Panc1 (cell line): ENCODE data around the gene WDR1. TPM values are rescaled to one million over a fixed set of nuclear protein-coding genes. Genes with fewer than 3 reads are reported as not detected.

ENCODE experiments used
- ATAC-seq: fragments of 200-7000 bp; cut with Tn5 transposase; 2 replicates; pipeline ENCODE4 v1.9.1; 2020; ENCODE audit warnings: mild to moderate bottlenecking, moderate library complexity
- BruUV-seq: library from RNA; stranded (reverse); fragments of 400-500 nt; replicated peaks from 2 replicates; lab custom pipeline; 2021; lab: Mats Ljungman, UMichigan
- CTCF ChIA-PET: fragments of 300-600 bp; sonication (Branson Sonifier 250); formaldehyde crosslinking; loops from one replicate; lab custom pipeline; 2022; ENCODE audit warnings: antibody characterized with exemption; lab: Charles Lee
- POLR2A ChIA-PET: fragments of 300-600 bp; sonication (Branson Sonifier 250); formaldehyde crosslinking; loops from one replicate; lab custom pipeline; 2022; ENCODE audit warnings: antibody characterized with exemption; lab: Charles Lee
- DNase-seq: peaks from one replicate; pipeline ENCODE4 v3.0.0-alpha.2; 2010; ENCODE audit warnings: low read depth, low spot score
- H3K27ac ChIP-seq: 2 replicates; pipeline ENCODE4 v1.5.1; 2011; ENCODE audit warnings: mild to moderate bottlenecking, low read length, inconsistent platforms
- H3K27me3 ChIP-seq: fragments of 200-500 bp; sonication (Bioruptor generic); 2 replicates; pipeline ENCODE4 v1.6.0; 2014; ENCODE audit warnings: low read length, inconsistent platforms; ENCODE audit not compliant: control insufficient read depth, insufficient read depth
- H3K36me3 ChIP-seq: fragments of 200-500 bp; sonication (Bioruptor generic); 2 replicates; pipeline ENCODE4 v1.5.1; 2014; ENCODE audit warnings: inconsistent platforms, mild to moderate bottlenecking, low read length, moderate library complexity; ENCODE audit not compliant: control insufficient read depth, insufficient read depth
- H3K4me1 ChIP-seq: 2 replicates; pipeline ENCODE4 v1.5.1; 2011; ENCODE audit warnings: inconsistent platforms, mild to moderate bottlenecking, low read length, moderate library complexity; ENCODE audit not compliant: control insufficient read depth, insufficient read depth
- H3K4me3 ChIP-seq, 2 experiments: 2 replicates each; pipeline ENCODE4 v1.5.1; 2011 to 2012; ENCODE audit warnings: low read depth in 2 of 2, low read length in 2 of 2, mild to moderate bottlenecking in 2 of 2, inconsistent platforms in 1 of 2, moderate library complexity in 1 of 2
- H3K9me3 ChIP-seq: fragments of 200-500 bp; sonication (Bioruptor generic); 2 replicates; pipeline ENCODE4 v1.5.1; 2014; ENCODE audit warnings: low read depth, mild to moderate bottlenecking, inconsistent platforms, low read length, moderate library complexity; ENCODE audit not compliant: control insufficient read depth, insufficient read depth
- POLR2AphosphoS5 ChIP-seq: IDR thresholded peaks from 2 replicates; pipeline ENCODE4 v1.6.1; 2012; ENCODE audit warnings: mild to moderate bottlenecking, low read depth, low read length, moderate library complexity
- REST ChIP-seq, 2 experiments: IDR thresholded peaks; 2 replicates each; pipeline ENCODE4 v1.6.1; 2011 to 2012; ENCODE audit warnings: low read depth in 2 of 2, control low read depth in 1 of 2, low read length in 1 of 2, mild to moderate bottlenecking in 1 of 2, moderate library complexity in 1 of 2; ENCODE audit not compliant: insufficient read depth in 1 of 2
- SIN3A ChIP-seq: IDR thresholded peaks from 2 replicates; pipeline ENCODE4 v1.6.1; 2012; ENCODE audit warnings: low read depth, mild to moderate bottlenecking, low read length, moderate library complexity, borderline replicate concordance; ENCODE audit not compliant: insufficient read depth
- TCF7L2 ChIP-seq: IDR thresholded peaks from 2 replicates; pipeline ENCODE4 v1.6.1; 2011; ENCODE audit warnings: mild to moderate bottlenecking, low read depth, low read length, inconsistent platforms
- in situ Hi-C: cut with HindIII; loops from 2 replicates; pipeline ENCODE4 v1.10.0; 2016; ENCODE audit warnings: low sequenced_read_pairs, low pct_unique_long_range_greater_than_20kb
- intact Hi-C: fragments of 100-400 bp; cut with micrococcal nuclease; formaldehyde crosslinking; loops from one replicate; pipeline ENCODE4 v1.10.0; 2022; ENCODE audit not compliant: unreplicated experiment
- total RNA-seq: library from RNA; stranded (reverse); gene quantifications from one replicate; pipeline ENCODE4 v1.2.1, GENCODE V29; 2021; ENCODE audit not compliant: unreplicated experiment
- TF ChIP-seq, protein P1 (sequence below): fragments of 450-650 bp; IDR thresholded peaks from 2 replicates; pipeline ENCODE4 v1.5.1; 2017; ENCODE audit warnings: mild to moderate bottlenecking

Gene WDR1
- total RNA-seq, 1 experiment from 2014 or later: 260 TPM

GRCh38 chr4:10163296-10163695, 46.7 kb upstream of the WDR1 start:
- ATAC-seq (no peak), DNase-seq (no peak)
- in situ Hi-C loops: no loop called here
- Histone ChIP-seq H3K4me3 (no peak overlapping the region), H3K9me3 (no peaks in the 10 kb centered on the region), H3K36me3 (no peaks in the 10 kb centered on the region), H3K4me1 (no peaks in the 10 kb centered on the region), H3K27ac (no peak overlapping the region), H3K27me3 (no peaks in the 10 kb centered on the region)
- ChIA-PET POLR2A (no interaction called here), CTCF (interaction anchor here (0.6 kb wide), 1 partner anchor 248 kb away, joined by 5 read pairs; no protein-coding TSS in a partner anchor)
- no peak for TF ChIP-seq TCF7L2
- no peak for TF ChIP-seq SIN3A
- TF ChIP-seq, protein P1, sequence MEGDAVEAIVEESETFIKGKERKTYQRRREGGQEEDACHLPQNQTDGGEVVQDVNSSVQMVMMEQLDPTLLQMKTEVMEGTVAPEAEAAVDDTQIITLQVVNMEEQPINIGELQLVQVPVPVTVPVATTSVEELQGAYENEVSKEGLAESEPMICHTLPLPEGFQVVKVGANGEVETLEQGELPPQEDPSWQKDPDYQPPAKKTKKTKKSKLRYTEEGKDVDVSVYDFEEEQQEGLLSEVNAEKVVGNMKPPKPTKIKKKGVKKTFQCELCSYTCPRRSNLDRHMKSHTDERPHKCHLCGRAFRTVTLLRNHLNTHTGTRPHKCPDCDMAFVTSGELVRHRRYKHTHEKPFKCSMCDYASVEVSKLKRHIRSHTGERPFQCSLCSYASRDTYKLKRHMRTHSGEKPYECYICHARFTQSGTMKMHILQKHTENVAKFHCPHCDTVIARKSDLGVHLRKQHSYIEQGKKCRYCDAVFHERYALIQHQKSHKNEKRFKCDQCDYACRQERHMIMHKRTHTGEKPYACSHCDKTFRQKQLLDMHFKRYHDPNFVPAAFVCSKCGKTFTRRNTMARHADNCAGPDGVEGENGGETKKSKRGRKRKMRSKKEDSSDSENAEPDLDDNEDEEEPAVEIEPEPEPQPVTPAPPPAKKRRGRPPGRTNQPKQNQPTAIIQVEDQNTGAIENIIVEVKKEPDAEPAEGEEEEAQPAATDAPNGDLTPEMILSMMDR: no peak
- no peak for TF ChIP-seq REST (IDR thresholded peaks at IDR 0.05; ENCODE audit: insufficient read depth in 1 of 2, low read depth in 2 of 2, low read length in 1 of 2)
- no TSS peak for BruUV-seq
- intact Hi-C loops: no loop called here

DNA sequence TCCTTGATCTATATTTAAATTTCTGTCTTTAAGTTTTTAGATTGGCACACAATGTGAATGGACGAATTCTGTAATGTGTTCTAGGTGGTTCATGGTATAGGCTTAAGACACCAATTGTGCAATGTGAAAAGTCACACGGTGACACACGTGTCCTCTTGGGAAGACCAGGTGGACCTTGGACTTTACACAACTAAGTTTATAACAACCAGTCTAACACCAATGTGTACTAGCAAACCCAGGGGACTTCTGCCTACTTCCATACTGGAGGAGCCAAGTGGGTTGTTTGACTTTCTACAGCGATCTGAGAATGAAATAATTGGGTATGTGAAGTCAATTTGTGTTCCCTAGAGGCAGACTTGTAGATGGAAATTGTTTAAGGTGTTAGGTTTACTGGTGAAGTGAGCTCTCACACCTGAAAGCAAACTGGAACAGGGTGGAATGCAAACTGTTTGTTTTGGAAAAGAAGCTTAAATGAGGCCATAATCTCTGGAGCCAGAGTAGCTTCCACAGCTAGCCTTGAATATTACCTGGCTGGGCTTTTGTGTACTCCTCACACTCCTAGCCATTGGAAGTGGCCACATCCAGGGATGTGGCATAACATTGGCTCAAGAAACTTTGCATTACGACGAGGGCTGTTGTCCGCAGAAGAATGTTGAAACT, 45.9 kb upstream of the WDR1 start:
- Histone ChIP-seq H3K9me3 (no peaks in the 10 kb centered on the region), H3K36me3 (no peaks in the 10 kb centered on the region), H3K27ac (no peak overlapping the region), H3K4me3 (no peak overlapping the region), H3K27me3 (no peaks in the 10 kb centered on the region), H3K4me1 (no peaks in the 10 kb centered on the region)
- POLR2A ChIA-PET: no interaction called here
- ATAC-seq: no peak
- in situ Hi-C loops (no loop called here), intact Hi-C loops (no loop called here)
- BruUV-seq: no TSS peak
- DNase-seq: no peak
- TF ChIP-seq POLR2AphosphoS5 (no peak), TCF7L2 (no peak), SIN3A (no peak), REST (IDR thresholded peaks at IDR 0.05; ENCODE audit: insufficient read depth in 1 of 2, low read depth in 2 of 2, low read length in 1 of 2) (no peak)
- TF ChIP-seq, protein P1: no peak
- CTCF ChIA-PET: interaction anchor here (0.6 kb wide), 1 partner anchor 248 kb away, joined by 5 read pairs; no protein-coding TSS in a partner anchor
